COLO829 (cell line): Measurements from ENCODE around the gene ABL2.
"Not testable (repeated sequence)": the region's sequence is repeated elsewhere in the genome, so short reads cannot be mapped to it uniquely, and the experiment has no call there.

Experiments used
- DNase-seq: peaks from one replicate; pipeline ENCODE4 v3.0.0; 2012; ENCODE audit warnings: low spot score

The ABL2 gene

GRCh38 chr1:179169616-179170467, 59.6 kb downstream of the ABL2 start:
- DNase-seq = no peak

GRCh38 chr1:179168536-179168935, 60.9 kb downstream of the ABL2 start:
- DNase-seq = no peak

- no peak for DNase-seq
Observed at GRCh38 chr1:179167955-179168354, 61.5 kb downstream of the ABL2 start.

GRCh38 chr1:179167418-179167777, 62.1 kb downstream of the ABL2 start:
- no peak for DNase-seq

GRCh38 chr1:179166663-179167417, 62.6 kb downstream of the ABL2 start:
- no peak for DNase-seq

GRCh38 chr1:179164494-179164893, 65.0 kb downstream of the ABL2 start:
- DNase-seq = peak; percentile 96

GRCh38 chr1:179156708-179157107, 72.8 kb downstream of the ABL2 start:
- DNase-seq = no peak

GRCh38 chr1:179156026-179156425, 73.5 kb downstream of the ABL2 start:
- peak; percentile 59 for DNase-seq

GRCh38 chr1:179155615-179156014, 73.9 kb downstream of the ABL2 start:
- DNase-seq = no peak

- no peak for DNase-seq
Observed at GRCh38 chr1:179154437-179154836, 75.0 kb downstream of the ABL2 start.

GRCh38 chr1:179153217-179153616, 76.3 kb downstream of the ABL2 start:
- DNase-seq = no peak

- no peak for DNase-seq
Observed at GRCh38 chr1:179151908-179152682, 77.4 kb downstream of the ABL2 start.

- no peak for DNase-seq
Observed at GRCh38 chr1:179146911-179147310, 82.6 kb downstream of the ABL2 start.

- no peak for DNase-seq
Observed at GRCh38 chr1:179146476-179146875, 83.0 kb downstream of the ABL2 start.

- no peak for DNase-seq
Observed at GRCh38 chr1:179145521-179145920, 84.0 kb downstream of the ABL2 start.

- DNase-seq = no peak
Observed at GRCh38 chr1:179144626-179145025, 84.9 kb downstream of the ABL2 start.

- peak; percentile 73 for DNase-seq
Observed at GRCh38 chr1:179143322-179143721, 86.2 kb downstream of the ABL2 start.

- peak; percentile 89 for DNase-seq
Observed at GRCh38 chr1:179142889-179143299, 86.6 kb downstream of the ABL2 start.

GRCh38 chr1:179141592-179142251, 87.8 kb downstream of the ABL2 start:
- DNase-seq = peak; percentile 55

GRCh38 chr1:179138755-179139154, 90.7 kb downstream of the ABL2 start:
- not testable (repeated sequence) for DNase-seq

GRCh38 chr1:179137617-179138255, 91.7 kb downstream of the ABL2 start:
- no peak for DNase-seq
